Ovary (tissue), 9 donors: ENCODE data around the gene NOL3. TPM values are rescaled to one million over a fixed set of nuclear protein-coding genes. Genes with fewer than 3 reads are reported as not detected.

ENCODE experiments used
- DNase-seq, 5 donors: peaks; one replicate each; pipeline ENCODE4 v3.0.0-alpha.2; 2019 to 2020
- H3K27ac ChIP-seq, 2 donors: fragments of 200-600 bp; one replicate each; pipeline versions ENCODE4 v1.5.1 to v1.8.0; 2019 to 2022
- H3K27me3 ChIP-seq: fragments of 200-600 bp; one replicate; pipeline ENCODE4 v1.8.0; 2022
- H3K36me3 ChIP-seq: fragments of 200-600 bp; sonication (generic); one replicate; pipeline ENCODE4 v1.5.1; 2019
- H3K4me1 ChIP-seq: one replicate; pipeline ENCODE4 v1.8.1; 2013; ENCODE audit warnings: mild to moderate bottlenecking, moderate library complexity; ENCODE audit not compliant: insufficient read depth
- H3K4me3 ChIP-seq: fragments of 200-600 bp; sonication (generic); one replicate; pipeline ENCODE4 v1.5.1; 2017
- H3K9me3 ChIP-seq, 2 donors: fragments of 200-600 bp in 1 of 2; sonication (generic) in 1 of 2; one replicate each; pipeline versions ENCODE4 v1.5.1 to v1.8.1; 2013 to 2019; ENCODE audit warnings: mild to moderate bottlenecking in 1 of 2, moderate library complexity in 1 of 2
- CTCF ChIP-seq, 3 donors: fragments of 450-650 bp in 2 of 3; fragments of 200-600 bp in 1 of 3; IDR thresholded peaks; one replicate each; pipeline versions ENCODE4 v1.5.1 to v1.8.0; 2016 to 2022; ENCODE audit warnings: antibody characterized with exemption in 3 of 3, mild to moderate bottlenecking in 1 of 3
- EP300 ChIP-seq: sonication (generic); formaldehyde crosslinking; IDR thresholded peaks from one replicate; pipeline ENCODE4 v1.6.1; 2017; ENCODE audit warnings: antibody characterized with exemption
- POLR2A ChIP-seq: fragments of 450-650 bp; IDR thresholded peaks from one replicate; pipeline ENCODE4 v1.6.1; 2017; ENCODE audit warnings: antibody characterized with exemption, mild to moderate bottlenecking, moderate library complexity
- WGBS, 3 donors: extraction: QIAGEN DNeasy Blood & Tissue Kit in 1 of 3; methylation state at CpG; one replicate each; pipeline versions ENCODE4 v1.1.5 to v1.1.7; 2013 to 2017; 5-methylcytosine and 5-hydroxymethylcytosine counted together
- intact Hi-C, 4 donors: fragments of 100-400 bp; cut with DNase I; formaldehyde crosslinking; loops; one replicate each; pipeline versions ENCODE4 v1.11.0 to v1.15.1; 2022 to 2023
- polyA plus RNA-seq, 2 donors: library from polyadenylated mRNA; stranded (reverse); fragments of 200-250 nt in 1 of 2; fragments of 350-450 nt in 1 of 2; fragmentation: Illumina TruSeq in 1 of 2; extraction: RNeasy Lipid Tissue Mini Kit (QIAGEN cat#74804) in 1 of 2; gene quantifications; one replicate each; pipeline ENCODE4 v1.2.3, GENCODE V29; 2013 to 2014
- total RNA-seq, 7 donors: library from RNA; depleted of rRNA in 2 of 7; stranded (reverse); fragments of >200 nt in 2 of 7; fragmentation: NEBNext Ultra II Directional in 3 of 7; extraction: Animal tissue kit (Norgen Biotek cat#: 25700) in 3 of 7; gene quantifications; one replicate each; pipeline versions ENCODE4 v1.1.0 to v1.2.4, GENCODE V29; 2016 to 2023
- donor health status: DM: no; HTN: no; CAD: no; lungs with moderate emphysema.
- donor health status: DM: no; HTN: no; CAD: no.
- donor health status: Bipolar disorder and iron deficiency.
- donor health status: DM: yes; HTN: yes; CAD: no.
- donor health status: DM: no; HTN: no; CAD: no.
- donor health status: DM: yes; HTN: yes; CAD: no.

Gene NOL3
- total and polyA plus RNA-seq, 9 donors, result 14.1 to 31.7 (median 21.4) TPM

DNA sequence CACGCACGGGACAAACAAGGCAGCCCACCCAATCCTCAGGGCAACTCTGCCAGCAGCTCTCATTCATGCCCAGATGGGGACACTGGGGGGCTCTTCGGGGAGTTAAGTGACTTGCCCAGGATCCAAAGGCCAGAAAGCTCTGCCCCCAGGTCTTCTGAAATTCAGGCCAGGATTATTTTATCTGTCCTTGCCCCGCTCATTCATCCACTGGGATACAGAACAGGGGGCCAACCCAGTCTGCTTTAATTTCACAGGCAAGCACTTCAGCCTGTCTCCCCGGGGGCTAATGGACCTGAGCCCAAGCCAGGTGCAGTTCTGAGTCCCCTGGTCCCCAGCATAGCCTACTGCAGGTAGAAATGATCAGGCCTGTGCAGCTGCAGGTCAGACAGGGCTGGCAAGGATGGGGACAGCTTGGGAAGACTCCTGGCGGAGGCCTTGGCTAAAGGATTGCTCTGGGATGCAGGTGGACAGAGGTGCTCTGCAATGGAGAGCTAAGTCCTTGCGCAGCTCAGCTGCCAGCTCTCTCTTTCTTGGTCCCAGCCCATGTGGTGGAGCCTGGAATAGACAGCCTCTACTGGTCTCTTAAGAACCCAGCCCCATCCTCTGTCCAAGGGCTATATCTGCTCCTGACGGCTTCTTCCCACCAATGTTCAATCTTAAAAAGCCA, 18.8 kb upstream of the NOL3 start:
- intact Hi-C loops, result loop anchor here in 1 of 4 donors (10.0 kb wide), 1 partner anchor 257 kb away; no protein-coding TSS in a partner anchor
- H3K27me3 ChIP-seq, result no peaks in the 10 kb centered on the region
- H3K36me3 ChIP-seq, result no peaks in the 10 kb centered on the region
- DNase-seq, result peak in 1 of 5 donors; percentile 20
- H3K4me1 ChIP-seq, result no peaks in the 10 kb centered on the region
- peak overlapping the region in 1 of 2 donors; percentile 80 for H3K27ac ChIP-seq
- WGBS, 3 donors, result 40 to 48% (median 41%) methylated on average over 8 of the region's 8 CpGs
- no peak for TF ChIP-seq CTCF (IDR thresholded peaks at IDR 0.05)
- TF ChIP-seq EP300, result no peak
- no peak for TF ChIP-seq POLR2A
- no peaks in the 10 kb centered on the region for H3K9me3 ChIP-seq
- H3K4me3 ChIP-seq, result no peak overlapping the region

GRCh38 chr16:67154578-67155294, 15.6 kb upstream of the NOL3 start:
- WGBS, 3 donors, result 26 to 33% (median 31%) methylated on average over 51 to 61 of the region's 61 CpGs
- no peaks in the 10 kb centered on the region for H3K36me3 ChIP-seq
- DNase-seq, result no peak
- TF ChIP-seq CTCF (IDR thresholded peaks at IDR 0.05) (no peak), EP300 (no peak), POLR2A (no peak)
- no peak overlapping the region for H3K27ac ChIP-seq
- H3K4me1 ChIP-seq, result peaks cover 5% of the 10 kb centered on the region
- H3K9me3 ChIP-seq, result no peaks in the 10 kb centered on the region
- intact Hi-C loops, result loop anchor here (1.0 to 10.0 kb wide), 5 partner anchors 176 to 260 kb away; partner anchors contain the start of gene CES3 (in 1 of the 4)
- H3K4me3 ChIP-seq, result no peak overlapping the region
- H3K27me3 ChIP-seq, result no peaks in the 10 kb centered on the region

- Histone ChIP-seq H3K9me3 (no peaks in the 10 kb centered on the region), H3K27me3 (no peaks in the 10 kb centered on the region), H3K4me1 (peaks cover 5% of the 10 kb centered on the region), H3K27ac (no peak overlapping the region), H3K36me3 (no peaks in the 10 kb centered on the region), H3K4me3 (no peak overlapping the region)
- intact Hi-C loops, result loop anchor here in 3 of 4 donors (2.0 to 10.0 kb wide), 4 partner anchors 179 to 261 kb away; partner anchors contain the start of gene CES3 (in 1 of the 3)
- WGBS, 3 donors, result 10 to 20% (median 15%) methylated on average over 46 to 74 of the region's 74 CpGs
- DNase-seq, result peak; percentile 72 to 89 (median 81)
- TF ChIP-seq CTCF (IDR thresholded peaks at IDR 0.05) (peak; percentile 95 to 98 (median 98)), POLR2A (peak; percentile 22), EP300 (no peak)
Measured at GRCh38 chr16:67155295-67156142, 14.8 kb upstream of the NOL3 start.
